Measurements from ENCODE around the gene ACAP2. TPM values are rescaled to one million over a fixed set of nuclear protein-coding genes. Genes with fewer than 3 reads are reported as not detected.

The ACAP2 gene
- total and polyA plus RNA-seq, 2 experiments from 2014 or later: 45.6 to 104 TPM

- H3K4me2 ChIP-seq: peak overlapping the region; percentile 96
- peaks cover 42% of the 10 kb centered on the region for H4K20me1 ChIP-seq (replicated peaks; ENCODE audit: insufficient read depth)
- Mint-ChIP-seq H3K36me3 (ENCODE audit: low read depth) (peaks cover 4% of the 10 kb centered on the region; the same call in 1 of the 3 replicates), H3K27me3 (ENCODE audit: insufficient read depth, low read depth, poor library complexity) (peaks cover 8% of the 10 kb centered on the region), H3K4me3 (peak overlapping the region; percentile 74), H3K27ac (no peak overlapping the region), H3K4me1 (peaks cover 52% of the 10 kb centered on the region), H3K9me3 (no peaks in the 10 kb centered on the region)
- peak; percentile 84 for DNase-seq (ENCODE audit: low spot score)
- peak overlapping the region; percentile 92 for H3K4me3 ChIP-seq
- H3K9me2 ChIP-seq (ENCODE audit: insufficient read depth): no peaks in the 10 kb centered on the region
- no peaks in the 10 kb centered on the region for H3K36me3 ChIP-seq (ENCODE audit: insufficient read depth)
- no peak overlapping the region for H3K27ac ChIP-seq (ENCODE audit: low read depth)
- TF ChIP-seq ETS1 (IDR thresholded peaks at IDR 0.05): 0 out of 2 replicates have a peak, but pooled peaks have one; percentile 25
- TF ChIP-seq CTCF (conservative IDR thresholded peaks at IDR 0.05; ENCODE audit: low read depth in 2 of 2): peak in 1 of 2 experiments; percentile 15; a peak in 1 of 4 replicates
- no peak for TF ChIP-seq EZH2phosphoT487 (IDR thresholded peaks at IDR 0.05; ENCODE audit: unreplicated experiment)
- peak; percentile 16 for TF ChIP-seq CREB1 (CRISPR knock-in tag; IDR thresholded peaks at IDR 0.05; ENCODE audit: low read depth)
- H3F3A ChIP-seq (replicated peaks; ENCODE audit: low read depth): peaks cover 21% of the 10 kb centered on the region; the same call in 1 of the 2 replicates
- peaks cover 79% of the 10 kb centered on the region for H3K79me2 ChIP-seq (replicated peaks; ENCODE audit: insufficient read depth)
- H3K4me1 ChIP-seq (ENCODE audit: insufficient read depth): peaks cover 23% of the 10 kb centered on the region
- H2AFZ ChIP-seq: no peak overlapping the region
- no peaks in the 10 kb centered on the region for H3K27me3 ChIP-seq (ENCODE audit: insufficient read depth)
- peak; percentile 57 for ATAC-seq
Measured at GRCh38 chr3:195260280-195260905, 182.4 kb downstream of the ACAP2 start.

- H3K4me3 ChIP-seq: peak overlapping the region; percentile 92
- H3K27ac ChIP-seq (ENCODE audit: low read depth): peak overlapping the region; percentile 76; the same call in 1 of the 2 replicates
- H4K20me1 ChIP-seq (replicated peaks; ENCODE audit: insufficient read depth): peaks cover 41% of the 10 kb centered on the region
- Mint-ChIP-seq H3K9me3 (no peaks in the 10 kb centered on the region), H3K27ac (no peak overlapping the region), H3K36me3 (ENCODE audit: low read depth) (no peaks in the 10 kb centered on the region; the same call in 2 of the 3 replicates), H3K4me1 (peaks cover 56% of the 10 kb centered on the region), H3K27me3 (ENCODE audit: insufficient read depth, low read depth, poor library complexity) (peaks cover 8% of the 10 kb centered on the region), H3K4me3 (peak overlapping the region; percentile 65; the same call in 2 of the 3 replicates)
- H3K4me1 ChIP-seq (ENCODE audit: insufficient read depth): peaks cover 23% of the 10 kb centered on the region
- no peaks in the 10 kb centered on the region for H3K9me2 ChIP-seq (ENCODE audit: insufficient read depth)
- H3K36me3 ChIP-seq (ENCODE audit: insufficient read depth): no peaks in the 10 kb centered on the region
- no peaks in the 10 kb centered on the region for H3K27me3 ChIP-seq (ENCODE audit: insufficient read depth)
- H2AFZ ChIP-seq: peak overlapping the region; percentile 38; the same call in 1 of the 2 replicates
- peaks cover 79% of the 10 kb centered on the region for H3K79me2 ChIP-seq (replicated peaks; ENCODE audit: insufficient read depth)
- H3K4me2 ChIP-seq: peak overlapping the region; percentile 96
- ATAC-seq (peak; percentile 61), DNase-seq (ENCODE audit: low spot score) (peak; percentile 95)
- peaks cover 21% of the 10 kb centered on the region; the same call in 1 of the 2 replicates for H3F3A ChIP-seq (replicated peaks; ENCODE audit: low read depth)
- TF ChIP-seq EZH2phosphoT487 (IDR thresholded peaks at IDR 0.05; ENCODE audit: unreplicated experiment): no peak
- no peak for TF ChIP-seq STAT1 (IDR thresholded peaks at IDR 0.05; ENCODE audit: unreplicated experiment)
- TF ChIP-seq POLR2AphosphoS5 (IDR thresholded peaks at IDR 0.05; ENCODE audit: low read depth): peak; percentile 30; the same call in 1 of the 2 replicates
- TF ChIP-seq ZNF331 (CRISPR knock-in tag; IDR thresholded peaks at IDR 0.05; ENCODE audit: low read depth): peak; percentile 32; the same call in 1 of the 2 replicates
- TF ChIP-seq ZNF462 (CRISPR knock-in tag; IDR thresholded peaks at IDR 0.05): no peak
Measured at GRCh38 chr3:195259475-195260279, 183.1 kb downstream of the ACAP2 start.
